ENCODE results near the gene KRTAP19-4. TPM values are rescaled to one million over a fixed set of nuclear protein-coding genes. Genes with fewer than 3 reads are reported as not detected.
A peak's percentile ranks its signal among the peaks of the same experiment; 100 is the strongest.
"Not testable (repeated sequence)": the region's sequence is repeated elsewhere in the genome, so short reads cannot be mapped to it uniquely, and the experiment has no call there.

Gene KRTAP19-4, protein sequence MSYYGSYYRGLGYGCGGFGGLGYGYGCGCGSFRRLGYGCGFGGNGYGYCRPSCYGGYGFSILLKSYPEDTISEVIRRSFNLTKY
- not detected for total RNA-seq

DNA sequence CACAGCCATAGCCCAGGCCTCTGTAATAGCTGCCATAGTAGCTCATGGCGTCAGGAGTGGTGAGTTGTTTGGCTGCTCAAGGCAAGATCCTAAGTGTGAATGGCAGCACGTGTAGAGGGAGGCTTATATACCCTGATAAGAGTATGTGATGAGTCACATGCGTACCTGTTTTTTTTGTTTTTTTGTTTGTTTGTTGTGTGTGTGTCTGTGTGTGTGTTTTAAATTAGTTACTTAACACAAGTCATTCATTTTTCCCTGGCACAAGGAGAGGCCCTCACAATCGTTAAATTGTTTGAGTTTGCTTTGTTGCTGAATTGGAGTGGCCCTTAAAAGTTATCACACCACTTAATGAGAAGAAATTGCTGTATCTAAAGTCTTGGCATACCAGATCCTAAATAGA is at the start of gene KRTAP19-4:
Gene KRTAP19-4 (minus strand): TSS at position 101 of the 400 bp plus-strand sequence. CDS start 55 bp downstream, at position 46.
- Mint-ChIP-seq H3K4me1 (no peaks in the 10 kb centered on the region), H3K36me3 (ENCODE audit: low read depth) (no peaks in the 10 kb centered on the region), H3K27me3 (no peaks in the 10 kb centered on the region), H3K9me3 (ENCODE audit: low read depth) (no peaks in the 10 kb centered on the region), H3K27ac (no peak within 1 kb of the TSS), H3K4me3 (no peak within 1 kb of the TSS)
- no peak for DNase-seq
- CTCF ChIA-PET, result interaction anchor here (0.6 kb wide), 1 partner anchor 509 kb away, joined by 3 read pairs; no protein-coding TSS in a partner anchor
- intact Hi-C loops (cut with DNase I, micrococcal nuclease), result no loop called here
- POLR2A ChIA-PET, result interaction anchor here (0.6 kb wide), 1 partner anchor 56 kb away, joined by 4 read pairs; no protein-coding TSS in a partner anchor
- ATAC-seq, result no peak

DNA sequence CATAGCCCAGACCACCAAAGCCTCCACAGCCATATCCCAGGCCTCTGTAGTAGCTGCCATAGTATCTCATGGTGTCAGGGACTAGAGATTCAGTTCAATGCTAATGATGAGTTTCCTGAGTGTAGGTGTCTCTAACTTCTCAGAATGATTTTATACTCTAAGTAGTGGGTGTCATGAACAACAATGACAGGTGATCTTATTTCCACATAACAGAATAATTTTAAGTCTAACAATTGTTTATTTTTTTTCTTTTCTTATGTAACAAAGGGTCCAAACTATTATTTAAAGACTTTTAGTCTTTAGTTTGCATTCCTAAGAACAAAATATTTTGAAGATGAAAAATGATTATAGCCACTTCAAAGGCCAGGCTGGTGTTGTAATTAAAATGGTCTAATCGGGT is 44.8 kb upstream of the KRTAP19-4 start, which contains the start of gene KRTAP19-6:
Gene KRTAP19-6 (minus strand): TSS at position 101 of the 400 bp plus-strand sequence. CDS start 31 bp downstream, at position 70.
- DNase-seq (no peak), ATAC-seq (no peak)
- Mint-ChIP-seq H3K4me3 (no peak within 1 kb of the TSS), H3K36me3 (ENCODE audit: low read depth) (no peaks in the 10 kb centered on the region), H3K4me1 (no peaks in the 10 kb centered on the region), H3K27me3 (no peaks in the 10 kb centered on the region), H3K27ac (no peak within 1 kb of the TSS), H3K9me3 (ENCODE audit: low read depth) (no peaks in the 10 kb centered on the region)
- POLR2A ChIA-PET, result no interaction called here
- intact Hi-C loops (cut with DNase I, micrococcal nuclease), result no loop called here
- CTCF ChIA-PET, result interaction anchor here (1.1 kb wide), 1 partner anchor 8 kb away, joined by 4 read pairs; no protein-coding TSS in a partner anchor

DNA sequence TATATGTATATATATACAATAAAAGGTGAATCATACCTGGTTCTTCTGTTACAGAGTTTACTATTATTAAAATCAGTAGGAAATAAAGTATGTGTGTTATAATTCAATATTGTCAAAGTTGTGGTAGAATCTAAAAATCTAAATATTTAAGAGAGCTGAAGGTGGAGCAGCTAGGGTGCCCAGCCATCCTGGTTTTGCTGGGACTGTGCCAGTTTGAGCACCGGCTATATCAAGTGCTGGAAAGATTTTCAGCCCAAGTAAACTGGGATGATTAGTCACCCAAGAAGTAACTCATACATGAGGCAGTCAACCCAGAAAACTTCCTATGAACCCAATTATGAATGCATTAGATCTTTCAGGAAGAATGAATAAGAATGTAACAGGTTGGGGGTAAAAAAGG is 21.9 kb upstream of the KRTAP19-4 start:
- no peak overlapping the region for H3K27ac Mint-ChIP-seq
- no peak overlapping the region for H3K4me3 Mint-ChIP-seq
- intact Hi-C loops (cut with DNase I, micrococcal nuclease), result no loop called here
- ChIA-PET CTCF (no interaction called here), POLR2A (no interaction called here)
- no peaks in the 10 kb centered on the region for H3K36me3 Mint-ChIP-seq (ENCODE audit: low read depth)
- no peaks in the 10 kb centered on the region for H3K4me1 Mint-ChIP-seq
- DNase-seq, result no peak
- no peak for ATAC-seq
- H3K9me3 Mint-ChIP-seq (ENCODE audit: low read depth), result no peaks in the 10 kb centered on the region
- H3K27me3 Mint-ChIP-seq, result peaks cover 1% of the 10 kb centered on the region

DNA sequence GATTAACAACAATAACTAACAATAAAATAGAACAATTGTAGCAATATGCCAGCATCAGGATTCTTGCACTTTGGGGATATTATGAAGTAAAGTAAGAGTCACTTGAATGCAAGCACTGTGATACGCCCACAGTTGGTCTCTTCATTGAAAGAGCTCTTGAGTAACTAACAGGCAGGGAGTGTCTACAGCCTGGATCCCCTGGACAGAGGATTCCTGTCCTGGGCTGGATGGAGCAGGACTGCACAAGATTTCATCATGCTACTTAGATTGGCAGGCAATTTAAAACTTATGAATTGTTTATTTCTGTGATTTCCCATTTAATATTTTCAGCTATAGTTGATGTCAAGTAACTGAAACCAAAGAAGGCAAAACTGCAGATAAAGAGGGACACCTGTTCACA is 18.7 kb upstream of the KRTAP19-4 start:
- CTCF ChIA-PET, result interaction anchor here (2.4 kb wide), 1 partner anchor 9 kb away, joined by 7 read pairs; no protein-coding TSS in a partner anchor
- no peaks in the 10 kb centered on the region for H3K9me3 Mint-ChIP-seq (ENCODE audit: low read depth)
- no peak for DNase-seq
- no peaks in the 10 kb centered on the region for H3K27me3 Mint-ChIP-seq
- POLR2A ChIA-PET, result no interaction called here
- H3K4me3 Mint-ChIP-seq, result no peak overlapping the region
- intact Hi-C loops (cut with DNase I, micrococcal nuclease), result no loop called here
- no peak overlapping the region for H3K27ac Mint-ChIP-seq
- H3K36me3 Mint-ChIP-seq (ENCODE audit: low read depth), result no peaks in the 10 kb centered on the region
- no peaks in the 10 kb centered on the region for H3K4me1 Mint-ChIP-seq
- ATAC-seq, result no peak

DNA sequence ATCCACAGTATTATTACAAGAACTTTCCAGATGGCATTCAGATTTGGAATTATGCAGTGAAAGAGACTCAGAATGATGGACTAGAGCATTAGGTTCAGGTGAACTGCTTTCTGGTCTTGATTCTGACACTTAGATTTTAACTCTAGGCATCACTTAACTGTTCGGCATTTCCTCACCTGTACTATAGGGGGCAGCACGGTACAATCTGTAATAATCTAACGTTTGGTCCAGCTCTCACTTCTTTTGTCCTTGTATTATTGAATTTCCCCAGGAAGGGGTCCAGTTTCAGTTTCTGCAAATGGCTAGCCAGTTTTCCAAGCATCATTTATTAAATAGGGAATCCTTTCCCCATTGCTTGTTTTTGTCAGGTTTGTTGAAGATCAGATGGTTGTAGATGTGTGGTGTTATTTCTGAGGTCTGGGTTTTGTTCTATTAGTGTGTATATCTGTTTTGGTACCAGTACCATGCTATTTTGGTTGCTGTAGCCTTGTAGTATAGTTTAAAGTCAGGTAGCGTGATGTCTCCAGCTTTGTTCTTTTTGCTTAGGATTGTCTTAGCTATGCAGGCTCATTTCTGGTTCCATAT is 8.7 kb upstream of the KRTAP19-4 start:
- intact Hi-C loops (cut with DNase I, micrococcal nuclease), result loop anchor here (1.0 to 2.0 kb wide), 3 partner anchors 227 to 581 kb away; no protein-coding TSS in a partner anchor
- H3K36me3 Mint-ChIP-seq (ENCODE audit: low read depth); H3K4me1 Mint-ChIP-seq; H3K27me3 Mint-ChIP-seq; H3K9me3 Mint-ChIP-seq (ENCODE audit: low read depth); H3K4me3 Mint-ChIP-seq; POLR2A ChIA-PET; ATAC-seq; H3K27ac Mint-ChIP-seq: not testable (repeated sequence)
- peak; percentile 21 for DNase-seq
- CTCF ChIA-PET, result interaction anchor here (1.0 to 3.2 kb wide), 5 partner anchors 11 to 64 kb away, joined by 3 to 16 read pairs (median 5); partner anchors contain the start of gene KRTAP19-2

DNA sequence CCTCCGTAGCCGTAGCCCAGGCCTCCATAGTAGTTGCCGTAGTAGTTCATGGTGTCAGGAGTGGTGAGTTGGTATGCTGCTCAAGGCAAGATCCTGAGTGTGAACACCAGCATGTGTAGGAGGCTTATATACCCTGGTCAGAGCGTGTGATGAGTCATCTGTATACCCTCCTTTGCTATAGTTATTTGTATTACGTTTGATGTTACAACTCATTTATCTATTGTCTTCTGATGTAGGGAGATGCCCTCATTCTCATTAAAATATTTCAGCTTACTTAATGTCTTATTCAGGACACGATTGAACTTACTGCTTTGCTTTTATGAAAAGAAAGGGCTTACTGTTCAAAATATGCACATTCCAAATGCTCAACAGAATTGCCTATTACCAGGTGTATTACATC is 5.1 kb upstream of the KRTAP19-4 start, which contains the start of gene KRTAP19-5:
Gene KRTAP19-5 (minus strand): TSS at position 101 of the 400 bp plus-strand sequence. CDS start 51 bp downstream, at position 50.
- POLR2A ChIA-PET, result no interaction called here
- H3K27ac Mint-ChIP-seq, result no peak within 1 kb of the TSS
- CTCF ChIA-PET, result no interaction called here
- DNase-seq (no peak), ATAC-seq (no peak)
- no peaks in the 10 kb centered on the region for H3K36me3 Mint-ChIP-seq (ENCODE audit: low read depth)
- H3K27me3 Mint-ChIP-seq, result no peaks in the 10 kb centered on the region
- intact Hi-C loops (cut with DNase I, micrococcal nuclease), result no loop called here
- no peaks in the 10 kb centered on the region for H3K4me1 Mint-ChIP-seq
- no peak within 1 kb of the TSS for H3K4me3 Mint-ChIP-seq
- no peaks in the 10 kb centered on the region for H3K9me3 Mint-ChIP-seq (ENCODE audit: low read depth)

DNA sequence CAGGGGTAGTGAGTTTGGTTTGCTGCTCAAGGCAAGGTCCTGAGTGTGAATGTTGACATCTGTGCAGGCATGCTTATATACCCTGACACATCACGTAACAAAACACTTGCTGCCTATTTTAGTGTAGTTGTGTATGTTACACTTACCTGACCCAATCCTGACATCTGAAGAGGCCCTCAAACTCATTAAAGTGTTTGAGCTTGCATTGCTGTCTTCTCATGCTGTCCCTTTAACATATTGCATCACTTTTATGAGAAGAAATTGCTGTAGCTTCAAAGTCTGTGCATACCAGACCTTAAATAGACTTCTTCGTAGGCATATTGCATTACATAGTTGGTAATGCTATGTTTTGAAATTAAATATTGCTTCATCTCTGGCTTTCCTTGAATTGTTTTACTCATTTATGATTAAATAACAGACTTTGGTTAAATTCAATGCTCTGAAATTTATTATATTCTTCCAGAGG is 5.0 kb downstream of the KRTAP19-4 start, which contains the start of gene KRTAP19-3:
Gene KRTAP19-3 (minus strand): TSS at position 51 of the 466 bp plus-strand sequence. CDS start 56 bp downstream, outside the sequence.
- no peaks in the 10 kb centered on the region for H3K36me3 Mint-ChIP-seq (ENCODE audit: low read depth)
- POLR2A ChIA-PET, result no interaction called here
- no peaks in the 10 kb centered on the region for H3K4me1 Mint-ChIP-seq
- no peak within 1 kb of the TSS for H3K4me3 Mint-ChIP-seq
- no peak for ATAC-seq
- H3K9me3 Mint-ChIP-seq (ENCODE audit: low read depth), result no peaks in the 10 kb centered on the region
- peaks cover 2% of the 10 kb centered on the region for H3K27me3 Mint-ChIP-seq
- DNase-seq, result no peak
- no peak within 1 kb of the TSS for H3K27ac Mint-ChIP-seq
- CTCF ChIA-PET, result interaction anchor here (1.1 kb wide), 1 partner anchor 14 kb away, joined by 3 read pairs; no protein-coding TSS in a partner anchor
- intact Hi-C loops (cut with DNase I, micrococcal nuclease), result no loop called here

DNA sequence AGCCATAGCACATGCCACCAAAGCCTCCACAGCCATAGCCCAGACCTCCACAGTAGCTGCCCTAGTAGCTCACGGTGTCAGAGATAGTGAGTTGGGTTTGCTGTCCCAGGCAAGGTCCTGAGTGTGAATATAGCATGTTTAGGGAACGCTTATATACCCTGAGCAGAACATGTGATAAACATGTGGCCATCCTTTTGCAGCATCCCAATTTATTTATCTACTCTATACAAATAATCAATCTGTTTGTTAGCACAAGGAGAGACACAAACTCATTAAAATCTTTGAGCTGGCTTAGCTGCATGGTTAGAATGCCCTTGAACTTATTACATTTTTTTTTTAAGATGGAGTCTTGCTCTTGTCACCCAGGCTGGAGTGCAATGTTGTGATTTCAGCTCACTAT is 9.6 kb downstream of the KRTAP19-4 start, which contains the start of gene KRTAP19-2:
Gene KRTAP19-2 (minus strand): TSS at position 101 of the 400 bp plus-strand sequence. CDS start 88 bp downstream, at position 13.
- Mint-ChIP-seq H3K27me3 (peaks cover 2% of the 10 kb centered on the region), H3K4me3 (no peak within 1 kb of the TSS), H3K9me3 (ENCODE audit: low read depth) (peaks cover 13% of the 10 kb centered on the region), H3K36me3 (ENCODE audit: low read depth) (no peaks in the 10 kb centered on the region), H3K4me1 (no peaks in the 10 kb centered on the region), H3K27ac (no peak within 1 kb of the TSS)
- ATAC-seq (no peak), DNase-seq (no peak)
- intact Hi-C loops (cut with DNase I, micrococcal nuclease), result no loop called here
- POLR2A ChIA-PET, result no interaction called here
- CTCF ChIA-PET, result interaction anchor here (1.5 kb wide), 1 partner anchor 18 kb away, joined by 3 read pairs; no protein-coding TSS in a partner anchor

DNA sequence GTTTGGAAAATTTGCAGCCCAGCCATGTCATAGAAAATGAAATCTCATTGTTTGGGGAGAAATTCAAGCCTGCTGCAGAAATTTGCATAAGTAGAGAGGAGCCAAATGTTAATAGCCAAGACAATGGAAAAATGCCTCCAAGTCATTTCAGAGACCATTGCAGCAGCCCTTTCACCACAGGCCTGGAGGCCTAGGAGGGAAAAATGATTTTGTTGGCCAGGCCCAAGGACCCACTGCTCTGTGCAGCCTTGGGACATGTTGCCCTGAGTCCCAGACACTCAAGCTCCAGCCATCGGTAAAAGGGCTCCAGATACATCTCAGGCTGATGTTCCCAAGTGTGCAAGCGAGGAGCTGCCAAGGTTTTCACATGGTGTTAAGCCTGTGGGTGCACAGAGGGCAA is 10.8 kb downstream of the KRTAP19-4 start:
- ATAC-seq (no peak), DNase-seq (no peak)
- Mint-ChIP-seq H3K4me1 (no peaks in the 10 kb centered on the region), H3K9me3 (ENCODE audit: low read depth) (peaks cover 13% of the 10 kb centered on the region), H3K36me3 (ENCODE audit: low read depth) (no peaks in the 10 kb centered on the region), H3K27ac (no peak overlapping the region), H3K4me3 (no peak overlapping the region), H3K27me3 (peaks cover 3% of the 10 kb centered on the region)
- ChIA-PET POLR2A (no interaction called here), CTCF (no interaction called here)
- intact Hi-C loops (cut with DNase I, micrococcal nuclease), result no loop called here

DNA sequence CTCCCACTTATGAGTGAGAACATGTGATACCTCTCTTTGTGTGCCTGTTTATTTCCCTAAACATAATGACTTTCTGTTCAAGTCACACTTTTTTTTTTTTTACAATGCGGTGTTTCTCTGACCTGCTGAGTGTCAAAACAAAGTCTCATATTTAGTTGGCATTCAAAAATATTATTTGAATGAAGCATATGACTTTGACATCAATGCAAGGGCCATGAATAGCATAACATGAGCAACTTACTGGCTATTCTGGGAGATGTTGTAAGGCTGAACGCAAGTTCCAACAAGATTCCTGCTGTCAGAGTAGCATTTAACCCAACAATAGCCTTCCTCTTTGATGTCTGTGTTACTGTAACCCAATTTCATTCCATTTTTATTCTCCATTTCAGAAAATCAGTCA is 14.8 kb downstream of the KRTAP19-4 start:
- peaks cover 13% of the 10 kb centered on the region for H3K9me3 Mint-ChIP-seq (ENCODE audit: low read depth)
- peaks cover 3% of the 10 kb centered on the region for H3K27me3 Mint-ChIP-seq
- DNase-seq (no peak), ATAC-seq (no peak)
- H3K4me1 Mint-ChIP-seq, result no peaks in the 10 kb centered on the region
- no peak overlapping the region for H3K4me3 Mint-ChIP-seq
- ChIA-PET CTCF (no interaction called here), POLR2A (no interaction called here)
- intact Hi-C loops (cut with DNase I, micrococcal nuclease), result no loop called here
- H3K27ac Mint-ChIP-seq, result no peak overlapping the region
- H3K36me3 Mint-ChIP-seq (ENCODE audit: low read depth), result no peaks in the 10 kb centered on the region

DNA sequence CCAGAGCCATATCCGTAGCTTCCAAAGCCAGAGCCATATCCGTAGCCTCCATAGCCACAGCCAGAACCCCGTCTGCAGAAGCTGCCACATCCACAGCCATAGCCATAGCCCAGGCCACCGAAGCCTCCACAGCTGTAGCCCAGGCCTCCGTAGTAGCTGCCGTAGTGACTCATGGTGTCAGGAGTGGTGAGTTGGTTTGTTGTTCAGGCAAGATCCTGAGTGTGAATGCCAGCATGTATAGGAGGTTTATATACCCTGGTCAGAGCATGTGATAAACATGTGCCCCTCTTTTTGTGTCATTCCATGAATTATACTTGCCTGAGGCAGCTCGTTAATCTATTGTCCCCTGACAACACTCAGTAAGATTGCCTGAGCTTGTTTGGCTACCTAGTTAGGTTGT is 16.8 kb downstream of the KRTAP19-4 start, which contains the start of gene KRTAP19-1:
Gene KRTAP19-1 (minus strand): TSS at position 223 of the 400 bp plus-strand sequence. CDS start 50 bp downstream, at position 173.
- no peak within 1 kb of the TSS for H3K27ac Mint-ChIP-seq
- CTCF ChIA-PET, result no interaction called here
- H3K9me3 Mint-ChIP-seq (ENCODE audit: low read depth), result peaks cover 2% of the 10 kb centered on the region
- no peaks in the 10 kb centered on the region for H3K36me3 Mint-ChIP-seq (ENCODE audit: low read depth)
- H3K27me3 Mint-ChIP-seq, result peaks cover 4% of the 10 kb centered on the region
- no peak within 1 kb of the TSS for H3K4me3 Mint-ChIP-seq
- POLR2A ChIA-PET, result no interaction called here
- no peak for ATAC-seq
- intact Hi-C loops (cut with DNase I, micrococcal nuclease), result no loop called here
- no peak for DNase-seq
- H3K4me1 Mint-ChIP-seq, result no peaks in the 10 kb centered on the region

DNA sequence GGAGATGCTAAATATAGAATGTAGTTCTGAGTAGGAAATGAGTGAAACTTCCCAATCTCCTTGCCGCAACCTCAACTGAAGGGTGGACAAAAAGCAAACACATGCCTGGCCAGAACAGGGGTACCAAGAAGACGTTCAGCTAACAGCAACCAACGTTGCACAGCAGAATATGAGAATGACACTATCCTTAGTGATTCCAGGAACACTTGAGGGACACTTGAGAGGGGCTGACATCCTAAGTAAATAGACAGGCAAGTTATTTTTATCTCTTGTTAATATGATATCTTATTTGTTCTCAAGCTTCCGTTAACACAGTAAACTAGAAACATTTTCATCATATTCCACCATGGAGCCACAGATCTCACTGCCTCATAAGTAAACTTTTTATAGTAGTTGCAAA is 17.7 kb downstream of the KRTAP19-4 start:
- DNase-seq, result no peak
- Mint-ChIP-seq H3K36me3 (ENCODE audit: low read depth) (no peaks in the 10 kb centered on the region), H3K27me3 (peaks cover 7% of the 10 kb centered on the region), H3K4me3 (no peak overlapping the region), H3K4me1 (no peaks in the 10 kb centered on the region), H3K9me3 (ENCODE audit: low read depth) (no peaks in the 10 kb centered on the region), H3K27ac (no peak overlapping the region)
- no peak for ATAC-seq
- intact Hi-C loops (cut with DNase I, micrococcal nuclease), result no loop called here
- ChIA-PET CTCF (no interaction called here), POLR2A (no interaction called here)

Data from activated CD4-positive, alpha-beta T cell treated with anti-CD3 and anti-CD28 coated beads for 36 hours (primary cell).